ENCODE data around the gene VSIG1.

DNA sequence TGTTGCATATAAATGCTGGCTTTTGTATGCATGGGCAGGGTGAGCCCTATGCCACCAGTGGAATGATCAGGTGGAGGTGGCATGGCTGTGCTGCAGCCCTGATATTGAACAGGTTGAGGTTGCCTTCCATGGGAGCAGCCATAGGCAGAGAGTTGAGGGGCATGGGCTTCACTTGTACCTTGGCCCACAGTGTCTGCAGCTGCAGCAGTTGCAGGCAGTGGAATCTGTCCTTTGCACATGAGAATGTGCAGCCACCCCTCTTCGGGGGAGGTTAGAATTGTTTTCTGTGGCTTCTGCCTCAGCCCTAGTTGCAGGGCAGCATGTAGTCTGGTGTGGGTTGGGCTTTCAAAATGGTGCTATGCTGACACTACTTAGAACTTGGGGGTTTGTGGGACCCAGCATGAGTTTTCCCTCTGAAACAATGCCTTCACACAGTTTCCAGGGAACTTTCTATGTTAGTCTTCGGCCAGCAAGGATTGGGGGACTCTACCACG, 25.4 kb upstream of the VSIG1 start:
- TF ChIP-seq ELF1 (IDR thresholded peaks at IDR 0.05) (no peak), CTCF (IDR thresholded peaks at IDR 0.05) (no peak), RCOR1 (IDR thresholded peaks at IDR 0.05; ENCODE audit: low read length) (no peak), FOSL2 (IDR thresholded peaks at IDR 0.05; ENCODE audit: borderline replicate concordance, low read depth) (no peak)
- TF ChIP-seq, protein P1, sequence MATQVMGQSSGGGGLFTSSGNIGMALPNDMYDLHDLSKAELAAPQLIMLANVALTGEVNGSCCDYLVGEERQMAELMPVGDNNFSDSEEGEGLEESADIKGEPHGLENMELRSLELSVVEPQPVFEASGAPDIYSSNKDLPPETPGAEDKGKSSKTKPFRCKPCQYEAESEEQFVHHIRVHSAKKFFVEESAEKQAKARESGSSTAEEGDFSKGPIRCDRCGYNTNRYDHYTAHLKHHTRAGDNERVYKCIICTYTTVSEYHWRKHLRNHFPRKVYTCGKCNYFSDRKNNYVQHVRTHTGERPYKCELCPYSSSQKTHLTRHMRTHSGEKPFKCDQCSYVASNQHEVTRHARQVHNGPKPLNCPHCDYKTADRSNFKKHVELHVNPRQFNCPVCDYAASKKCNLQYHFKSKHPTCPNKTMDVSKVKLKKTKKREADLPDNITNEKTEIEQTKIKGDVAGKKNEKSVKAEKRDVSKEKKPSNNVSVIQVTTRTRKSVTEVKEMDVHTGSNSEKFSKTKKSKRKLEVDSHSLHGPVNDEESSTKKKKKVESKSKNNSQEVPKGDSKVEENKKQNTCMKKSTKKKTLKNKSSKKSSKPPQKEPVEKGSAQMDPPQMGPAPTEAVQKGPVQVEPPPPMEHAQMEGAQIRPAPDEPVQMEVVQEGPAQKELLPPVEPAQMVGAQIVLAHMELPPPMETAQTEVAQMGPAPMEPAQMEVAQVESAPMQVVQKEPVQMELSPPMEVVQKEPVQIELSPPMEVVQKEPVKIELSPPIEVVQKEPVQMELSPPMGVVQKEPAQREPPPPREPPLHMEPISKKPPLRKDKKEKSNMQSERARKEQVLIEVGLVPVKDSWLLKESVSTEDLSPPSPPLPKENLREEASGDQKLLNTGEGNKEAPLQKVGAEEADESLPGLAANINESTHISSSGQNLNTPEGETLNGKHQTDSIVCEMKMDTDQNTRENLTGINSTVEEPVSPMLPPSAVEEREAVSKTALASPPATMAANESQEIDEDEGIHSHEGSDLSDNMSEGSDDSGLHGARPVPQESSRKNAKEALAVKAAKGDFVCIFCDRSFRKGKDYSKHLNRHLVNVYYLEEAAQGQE (IDR thresholded peaks at IDR 0.05; ENCODE audit: low read depth, low read length) = no peak

Data from SK-N-SH (cell line).